ENCODE data around the gene LAMA2. TPM values are rescaled to one million over a fixed set of nuclear protein-coding genes. Genes with fewer than 3 reads are reported as not detected.

LAMA2 gene
- total and polyA plus RNA-seq, 2 of the 8 experiments (the other 6 are each of a cell fraction or from before 2014, with no cell fraction given), result 1.3 to 3.8 TPM

GRCh38 chr6:129016844-129017243 lies 133.9 kb downstream of the LAMA2 start:
- H3K4ac ChIP-seq (replicated peaks; ENCODE audit: insufficient read length, low read depth, low read length), result no peak overlapping the region
- FAIRE-seq, result no peak
- no peak overlapping the region for H3K9ac ChIP-seq (replicated peaks in 1 of 4; ENCODE audit: extremely low read depth in 1 of 4, low read depth in 3 of 4, low read length in 3 of 4)

More at GRCh38 chr6:129016844-129017243, 133.9 kb downstream of the LAMA2 start:
- H2BK12ac ChIP-seq (ENCODE audit: low read depth, low read length), result no peak overlapping the region
- no peak overlapping the region for H3K56ac ChIP-seq (replicated peaks; ENCODE audit: insufficient read length, low read depth, low read length)
- H3K36me3 ChIP-seq (ENCODE audit: control insufficient read depth in 2 of 4, insufficient read depth in 4 of 4, low read length in 3 of 4), result no peaks in the 10 kb centered on the region
- no peaks in the 10 kb centered on the region for H4K20me1 ChIP-seq (replicated peaks in 1 of 2; ENCODE audit: control insufficient read depth in 1 of 2, insufficient read depth in 2 of 2, low read length in 2 of 2)
- H4K5ac ChIP-seq (ENCODE audit: insufficient read length, low read depth, low read length), result no peak overlapping the region
- no peak overlapping the region for H4K91ac ChIP-seq (replicated peaks; ENCODE audit: insufficient read length, low read length)
- no peaks in the 10 kb centered on the region for H3K79me2 ChIP-seq (ENCODE audit: control insufficient read depth in 1 of 2, insufficient read depth in 2 of 2, low read length in 2 of 2)
- H4K8ac ChIP-seq (ENCODE audit: extremely low read depth, insufficient read depth, low read length), result no peak overlapping the region
- no peak overlapping the region for H2BK20ac ChIP-seq (ENCODE audit: low read length)
- no peak overlapping the region for H3K14ac ChIP-seq (ENCODE audit: insufficient read length)
- no peak overlapping the region for H2BK5ac ChIP-seq (ENCODE audit: low read depth, low read length)
- no peaks in the 10 kb centered on the region for H3K79me1 ChIP-seq (ENCODE audit: low read depth, low read length)
- H3K18ac ChIP-seq (ENCODE audit: extremely low read depth, low read length), result no peak overlapping the region
- ChIA-PET CTCF (ENCODE audit: partially characterized antibody) (no interaction called here), POLR2A (ENCODE audit: partially characterized antibody) (no interaction called here)
- H2BK15ac ChIP-seq (ENCODE audit: low read length), result no peak overlapping the region
- no peak overlapping the region for H3K4me3 ChIP-seq (ENCODE audit: extremely low read depth in 1 of 4, insufficient read depth in 2 of 4, low read depth in 3 of 4, low read length in 4 of 4)
- DNase-seq (ENCODE audit: low read depth in 1 of 2, low spot score in 2 of 2), result no peak
- H2AFZ ChIP-seq (ENCODE audit: low read length), result no peak overlapping the region
- no peak overlapping the region for H3K27ac ChIP-seq (ENCODE audit: low read depth, low read length)
- 87% methylated on average over 3 of the region's 3 CpGs; no CpG with 5 or more reads in 1 of the 2 experiments for WGBS, 2 experiments (ENCODE audit: extremely low coverage in 1 of 2, insufficient coverage in 1 of 2, insufficient read length in 1 of 2, insufficient replicate concordance in 2 of 2, low coverage in 1 of 2, low lambda C conversion rate in 2 of 2, missing lambda C conversion rate in 1 of 2)
- no peak overlapping the region for H2BK120ac ChIP-seq (replicated peaks; ENCODE audit: low read depth, low read length)
- no peaks in the 10 kb centered on the region for H3K4me1 ChIP-seq (replicated peaks in 1 of 4; ENCODE audit: control insufficient read depth in 3 of 4, insufficient read depth in 4 of 4, low read length in 3 of 4)
- TF ChIP-seq KDM5A (IDR thresholded peaks at IDR 0.05; ENCODE audit: low read length) (no peak), RXRA (IDR thresholded peaks at IDR 0.05; ENCODE audit: insufficient read depth, low read depth, low read length) (no peak), MAFK (IDR thresholded peaks at IDR 0.05; ENCODE audit: low read depth, low read length) (peak; percentile 92)
- H3K23ac ChIP-seq (ENCODE audit: insufficient read length), result no peak overlapping the region
- no peaks in the 10 kb centered on the region for H3K27me3 ChIP-seq (replicated peaks in 1 of 4; ENCODE audit: control insufficient read depth in 3 of 4, extremely low read depth in 1 of 4, insufficient read depth in 3 of 4, low read length in 3 of 4)
- no peaks in the 10 kb centered on the region for H3K23me2 ChIP-seq (ENCODE audit: low read depth, low read length)
- H3K4me2 ChIP-seq (ENCODE audit: insufficient read depth in 1 of 2, low read depth in 2 of 2, low read length in 2 of 2), result no peak overlapping the region
- no peak overlapping the region for H2AK5ac ChIP-seq (ENCODE audit: low read depth, low read length)
- no peaks in the 10 kb centered on the region for H3K9me3 ChIP-seq (ENCODE audit: insufficient read depth in 2 of 2, low read depth in 1 of 2, low read length in 1 of 2)
